A549 (cell line): ENCODE data around the gene CDH4. TPM values are rescaled to one million over a fixed set of nuclear protein-coding genes. Genes with fewer than 3 reads are reported as not detected.

ENCODE experiments used
- ATAC-seq, 2 experiments: fragments of 200-7000 bp in 1 of 2; fragments of >200 bp in 1 of 2; cut with Nextera tagmentation in 1 of 2; cut with Tn5 transposase in 1 of 2; 3 replicates each; pipeline versions ENCODE4 v1.8.0 to v1.9.1; 2018 to 2020; ENCODE audit warnings: mild to moderate bottlenecking in 1 of 2, moderate library complexity in 1 of 2
- CTCF ChIA-PET: fragments of 300-600 bp; sonication (Branson Sonifier 250); formaldehyde crosslinking; extraction: SDS; loops from one replicate; lab custom pipeline; 2021; ENCODE audit warnings: antibody characterized with exemption, inconsistent platforms; lab: Yijun Ruan, JAX
- POLR2A ChIA-PET: fragments of 350-600 bp; formaldehyde crosslinking; extraction: SDS; loops from one replicate; lab custom pipeline; 2021; ENCODE audit warnings: antibody characterized with exemption, inconsistent platforms; lab: Yijun Ruan, JAX
- DNase-seq, 2 experiments: peaks; one replicate each; pipeline versions ENCODE4 v3.0.0 to v3.0.0-alpha.2; 2011 to 2016; ENCODE audit warnings: low read depth in 1 of 2, low spot score in 1 of 2
- FAIRE-seq: peaks from 2 replicates; lab custom pipeline; 2011; peaks lifted over from hg19 to GRCh38; lab: Jason Lieb, UNC
- H3K27ac ChIP-seq, 2 experiments: fragments of >200 bp; sonication (Bioruptor Twin); formaldehyde crosslinking; 3 replicates each; pipeline ENCODE4 v1.5.1; 2016 to 2017
- H3K4me1 ChIP-seq: fragments of >200 bp; sonication (Bioruptor Twin); formaldehyde crosslinking; 3 replicates; pipeline ENCODE4 v1.6.1; 2016
- H3K4me2 ChIP-seq: fragments of >200 bp; sonication (Bioruptor Twin); formaldehyde crosslinking; 3 replicates; pipeline ENCODE4 v1.6.1; 2016
- H3K4me3 ChIP-seq: fragments of >200 bp; sonication (Bioruptor Twin); formaldehyde crosslinking; 3 replicates; pipeline ENCODE4 v1.5.1; 2016
- H3K9me3 ChIP-seq: fragments of >200 bp; sonication (Bioruptor Twin); formaldehyde crosslinking; 3 replicates; pipeline ENCODE4 v1.6.1; 2016
- BHLHE40 ChIP-seq: IDR thresholded peaks from 2 replicates; pipeline ENCODE4 v1.6.1; 2012; ENCODE audit warnings: low read depth, low read length, inconsistent platforms
- CEBPB ChIP-seq, 2 experiments: fragments of >200 bp in 1 of 2; sonication (Bioruptor Twin) in 1 of 2; formaldehyde crosslinking in 1 of 2; IDR thresholded peaks; 2 replicates each; pipeline ENCODE4 v1.6.1; 2012 to 2016
- CHD4 ChIP-seq: fragments of 200-600 bp; sonication (generic); IDR thresholded peaks from 2 replicates; pipeline ENCODE4 v1.6.1; 2016; ENCODE audit warnings: antibody characterized with exemption, mild to moderate bottlenecking, borderline replicate concordance
- E2F6 ChIP-seq: IDR thresholded peaks from 2 replicates; pipeline ENCODE4 v1.6.1; 2012; ENCODE audit warnings: low read depth, borderline replicate concordance
- EHF ChIP-seq: fragments of 250-450 bp; sonication (Bioruptor Pico); IDR thresholded peaks from 2 replicates; pipeline ENCODE4 v1.5.0; 2020; ENCODE audit warnings: mild to moderate bottlenecking
- EHMT2 ChIP-seq: fragments of 200-600 bp; sonication (generic); IDR thresholded peaks from 2 replicates; pipeline ENCODE4 v1.6.1; 2016; ENCODE audit warnings: antibody characterized with exemption, low read depth, mild to moderate bottlenecking, moderate library complexity
- EP300 ChIP-seq, 2 experiments: fragments of >200 bp; sonication (Bioruptor Twin); formaldehyde crosslinking; IDR thresholded peaks; 2 replicates in 1 of 2; 3 replicates in 1 of 2; pipeline ENCODE4 v1.6.1; 2016 to 2017
- ESRRA ChIP-seq: fragments of 150-350 bp; IDR thresholded peaks from 2 replicates; pipeline ENCODE4 v1.6.1; 2014; ENCODE audit warnings: mild to moderate bottlenecking, low read length, borderline replicate concordance
- FOSB ChIP-seq: fragments of 250-450 bp; sonication (Bioruptor Pico); IDR thresholded peaks from 2 replicates; pipeline ENCODE4 v1.5.0; 2020; ENCODE audit warnings: mild to moderate bottlenecking, moderate library complexity
- FOSL2 ChIP-seq, 2 experiments: fragments of 450-650 bp in 1 of 2; fragments of >200 bp in 1 of 2; sonication (Bioruptor Twin) in 1 of 2; formaldehyde crosslinking; IDR thresholded peaks; 2 replicates each; pipeline versions ENCODE4 v1.5.0 to v1.6.1; 2016 to 2020; ENCODE audit warnings: mild to moderate bottlenecking in 1 of 2, moderate library complexity in 1 of 2
- HOXA7 ChIP-seq: fragments of 250-450 bp; sonication (Bioruptor Pico); IDR thresholded peaks from 2 replicates; pipeline ENCODE4 v1.5.0; 2020; ENCODE audit warnings: mild to moderate bottlenecking, moderate library complexity
- JUN ChIP-seq, 2 experiments: fragments of >200 bp; sonication (Bioruptor Twin); formaldehyde crosslinking; IDR thresholded peaks; 2 replicates in 1 of 2; 3 replicates in 1 of 2; pipeline ENCODE4 v1.6.1; 2016 to 2017
- JUNB ChIP-seq: fragments of >200 bp; sonication (Bioruptor Twin); formaldehyde crosslinking; IDR thresholded peaks from 2 replicates; pipeline ENCODE4 v1.6.1; 2016
- KDM5A ChIP-seq: fragments of 200-600 bp; sonication (generic); IDR thresholded peaks from 2 replicates; pipeline ENCODE4 v1.6.1; 2016; ENCODE audit warnings: antibody characterized with exemption, mild to moderate bottlenecking
- MAFK ChIP-seq: fragments of 450-650 bp; IDR thresholded peaks from 2 replicates; pipeline ENCODE4 v1.6.1; 2014; ENCODE audit not compliant: partially characterized antibody
- MAZ ChIP-seq: fragments of 150-350 bp; IDR thresholded peaks from 2 replicates; pipeline ENCODE4 v1.6.1; 2014; ENCODE audit warnings: antibody characterized with exemption, low read depth, low read length, borderline replicate concordance
- MYC ChIP-seq: IDR thresholded peaks from 2 replicates; pipeline ENCODE4 v1.6.1; 2012; ENCODE audit warnings: mild to moderate bottlenecking, inconsistent platforms, low read length, improper control_type of control experiment, borderline replicate concordance
- NFE2L2 ChIP-seq: fragments of 150-350 bp; conservative IDR thresholded peaks from 2 replicates; pipeline ENCODE4 v1.6.1; 2014; ENCODE audit warnings: low read length
- PHF8 ChIP-seq: fragments of 200-600 bp; sonication (generic); IDR thresholded peaks from 2 replicates; pipeline ENCODE4 v1.6.1; 2016; ENCODE audit warnings: low read depth, mild to moderate bottlenecking, antibody characterized with exemption, moderate library complexity, borderline replicate concordance
- POLR2A ChIP-seq: IDR thresholded peaks from 2 replicates; pipeline ENCODE4 v1.6.1; 2012; ENCODE audit warnings: mild to moderate bottlenecking, low read length
- RAD21 ChIP-seq, 2 experiments: fragments of >200 bp in 1 of 2; sonication (Bioruptor Twin) in 1 of 2; formaldehyde crosslinking in 1 of 2; IDR thresholded peaks in 1 of 2; conservative IDR thresholded peaks in 1 of 2; 2 replicates in 1 of 2; 3 replicates in 1 of 2; pipeline ENCODE4 v1.6.1; 2012 to 2018; ENCODE audit warnings: inconsistent platforms in 1 of 2
- RARB ChIP-seq: fragments of 250-450 bp; sonication (Bioruptor Pico); IDR thresholded peaks from 2 replicates; pipeline ENCODE4 v1.8.0; 2021; ENCODE audit warnings: mild to moderate bottlenecking, moderate library complexity
- RNF2 ChIP-seq: fragments of 200-600 bp; sonication (generic); IDR thresholded peaks from 2 replicates; pipeline ENCODE4 v1.6.1; 2016; ENCODE audit warnings: low read depth, mild to moderate bottlenecking, antibody characterized with exemption, moderate library complexity, borderline replicate concordance
- SREBF2 ChIP-seq: fragments of 450-650 bp; IDR thresholded peaks from 2 replicates; pipeline ENCODE4 v1.6.1; 2014; ENCODE audit warnings: mild to moderate bottlenecking, moderate library complexity
- TFCP2L1 ChIP-seq: fragments of 250-450 bp; sonication (Bioruptor Pico); IDR thresholded peaks from 2 replicates; pipeline ENCODE4 v1.5.0; 2021; ENCODE audit warnings: mild to moderate bottlenecking
- TP53 ChIP-seq: fragments of 250-450 bp; sonication (Bioruptor Pico); IDR thresholded peaks from 2 replicates; pipeline ENCODE4 v1.5.0; 2021; ENCODE audit warnings: mild to moderate bottlenecking, moderate library complexity
- ZSCAN20 ChIP-seq: fragments of 250-450 bp; sonication (Bioruptor Pico); IDR thresholded peaks from 2 replicates; pipeline ENCODE4 v1.8.0; 2022; ENCODE audit warnings: mild to moderate bottlenecking, moderate library complexity
- WGBS: methylation state at CpG from one replicate; pipeline ENCODE4 v1.1.6; 2017; ENCODE audit errors: missing lambda C conversion rate; 5-methylcytosine and 5-hydroxymethylcytosine counted together
- polyA plus RNA-seq, 4 experiments: library from polyadenylated mRNA; depleted of rRNA in 3 of 4; stranded (reverse); fragments of >200 nt; fragmentation: RNase III in 1 of 4; extraction: RNeasy Plus Mini Kit Qiagen cat#74134 plus additional on column Dnase treatment in 1 of 4; gene quantifications; 2 replicates in 3 of 4; 3 replicates in 1 of 4; pipeline ENCODE4 v1.2.3, GENCODE V29; 2011 to 2017
- TF ChIP-seq, protein P1 (sequence below): fragments of >200 bp; sonication (Bioruptor Twin); formaldehyde crosslinking; IDR thresholded peaks from 2 replicates; pipeline ENCODE4 v1.6.1; 2016
- TF ChIP-seq, protein P2 (sequence below): fragments of 450-650 bp; IDR thresholded peaks from 2 replicates; pipeline ENCODE4 v1.6.1; 2014; ENCODE audit warnings: antibody characterized with exemption
- TF ChIP-seq, protein P3 (sequence below): fragments of 250-450 bp; sonication (Bioruptor Pico); IDR thresholded peaks from 2 replicates; pipeline ENCODE4 v1.5.0; 2020; ENCODE audit warnings: low read depth, mild to moderate bottlenecking, moderate library complexity

CDH4 gene
- polyA plus RNA-seq, 2 of the 4 experiments (the other 2 are of a cell fraction) = 3.4 to 10.3 TPM

GRCh38 chr20:61677928-61678327 is 425.9 kb downstream of the CDH4 start:
- TF ChIP-seq PHF8 (no peak), HOXA7 (CRISPR knock-in tag) (no peak), FOSL2 (IDR thresholded peaks at IDR 0.05) (no peak), FOSL2 (CRISPR knock-in tag; IDR thresholded peaks at IDR 0.05) (no peak), RNF2 (no peak), E2F6 (no peak), MAZ (no peak)
- TF ChIP-seq, protein P1, sequence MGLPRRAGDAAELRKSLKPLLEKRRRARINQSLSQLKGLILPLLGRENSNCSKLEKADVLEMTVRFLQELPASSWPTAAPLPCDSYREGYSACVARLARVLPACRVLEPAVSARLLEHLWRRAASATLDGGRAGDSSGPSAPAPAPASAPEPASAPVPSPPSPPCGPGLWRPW = no peak
- TF ChIP-seq, protein P2, sequence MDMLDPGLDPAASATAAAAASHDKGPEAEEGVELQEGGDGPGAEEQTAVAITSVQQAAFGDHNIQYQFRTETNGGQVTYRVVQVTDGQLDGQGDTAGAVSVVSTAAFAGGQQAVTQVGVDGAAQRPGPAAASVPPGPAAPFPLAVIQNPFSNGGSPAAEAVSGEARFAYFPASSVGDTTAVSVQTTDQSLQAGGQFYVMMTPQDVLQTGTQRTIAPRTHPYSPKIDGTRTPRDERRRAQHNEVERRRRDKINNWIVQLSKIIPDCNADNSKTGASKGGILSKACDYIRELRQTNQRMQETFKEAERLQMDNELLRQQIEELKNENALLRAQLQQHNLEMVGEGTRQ = no peak
- no peak overlapping the region for H3K27ac ChIP-seq
- DNase-seq (no peak), FAIRE-seq (no peak), ATAC-seq (no peak)
- H3K4me1 ChIP-seq = no peaks in the 10 kb centered on the region
- no peaks in the 10 kb centered on the region for H3K9me3 ChIP-seq
- ChIA-PET POLR2A (no interaction called here), CTCF (no interaction called here)
- H3K4me3 ChIP-seq = no peak overlapping the region
- 68% methylated on average over 2 of the region's 2 CpGs for WGBS
- no peak overlapping the region for H3K4me2 ChIP-seq

DNA sequence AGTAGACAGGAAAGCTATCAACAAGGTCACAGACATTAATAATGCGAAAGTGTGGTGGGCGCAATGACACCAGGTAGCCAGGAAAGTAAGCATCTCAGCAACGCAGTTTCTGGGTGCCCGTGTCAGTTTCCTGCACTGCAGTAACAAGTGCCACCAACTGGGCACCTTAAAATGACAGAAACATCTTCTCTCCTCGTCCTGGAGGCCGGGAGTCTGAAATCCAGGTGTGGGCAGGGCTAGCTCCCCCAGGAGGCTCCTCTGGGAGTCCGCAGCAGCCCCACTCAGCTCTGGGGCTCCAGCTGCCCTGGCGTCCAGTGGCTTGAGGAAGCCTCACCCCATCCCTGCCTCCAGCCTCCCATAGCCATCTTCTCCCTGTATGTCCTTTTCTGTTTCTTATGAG is 426.4 kb downstream of the CDH4 start:
- no peak for ATAC-seq
- no peak overlapping the region for H3K4me2 ChIP-seq
- no peaks in the 10 kb centered on the region for H3K4me1 ChIP-seq
- no peaks in the 10 kb centered on the region for H3K9me3 ChIP-seq
- TF ChIP-seq NFE2L2 = no peak
- no peak for TF ChIP-seq TFCP2L1
- no peak for TF ChIP-seq RAD21 (conservative IDR thresholded peaks at IDR 0.05 in 1 of 2, IDR thresholded peaks at IDR 0.05 in 1 of 2)
- TF ChIP-seq MAFK = no peak
- TF ChIP-seq RNF2 = no peak
- TF ChIP-seq EP300 (IDR thresholded peaks at IDR 0.05) = no peak
- TF ChIP-seq CEBPB (IDR thresholded peaks at IDR 0.05) = no peak
- TF ChIP-seq RARB (CRISPR knock-in tag) = no peak
- no peak for TF ChIP-seq MYC
- TF ChIP-seq TP53 (CRISPR knock-in tag) = no peak
- no peak for DNase-seq
- 54% methylated on average over 8 of the region's 8 CpGs for WGBS
- ChIA-PET CTCF (no interaction called here), POLR2A (no interaction called here)
- no peak for FAIRE-seq
- H3K27ac ChIP-seq = no peak overlapping the region
- no peak overlapping the region for H3K4me3 ChIP-seq

GRCh38 chr20:61679473-61679872 is 427.4 kb downstream of the CDH4 start:
- FAIRE-seq = no peak
- POLR2A ChIA-PET = no interaction called here

DNA sequence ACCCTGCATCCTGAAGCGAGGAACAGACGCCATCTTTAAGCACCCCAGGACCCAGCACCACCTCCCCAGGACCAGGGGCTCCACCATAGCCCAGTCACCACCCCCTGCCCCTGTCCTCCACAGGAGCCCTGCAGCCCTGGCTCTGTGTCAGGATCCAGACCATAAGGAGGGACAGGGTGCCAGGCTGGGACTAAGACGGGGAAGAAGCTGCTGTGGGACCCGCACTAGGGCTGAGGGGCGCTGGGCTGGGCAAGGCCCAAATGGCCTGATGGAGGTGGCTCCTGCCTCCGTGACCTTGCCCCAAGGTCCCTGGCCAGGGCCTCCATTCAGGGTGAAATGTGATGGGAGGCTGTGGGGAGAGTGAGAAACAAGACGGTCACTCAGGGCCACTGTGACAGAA is 428.0 kb downstream of the CDH4 start:
- ATAC-seq (no peak), DNase-seq (no peak), FAIRE-seq (no peak)
- 82% methylated on average over 7 of the region's 7 CpGs for WGBS
- TF ChIP-seq EHF (CRISPR knock-in tag) = no peak
- TF ChIP-seq, protein P1 = no peak
- no peak for TF ChIP-seq NFE2L2
- TF ChIP-seq JUN (IDR thresholded peaks at IDR 0.05) = no peak
- no peak for TF ChIP-seq SREBF2
- TF ChIP-seq, protein P2 = no peak
- no peak for TF ChIP-seq ESRRA
- TF ChIP-seq PHF8 = no peak
- no peak for TF ChIP-seq EHMT2
- TF ChIP-seq, protein P3, sequence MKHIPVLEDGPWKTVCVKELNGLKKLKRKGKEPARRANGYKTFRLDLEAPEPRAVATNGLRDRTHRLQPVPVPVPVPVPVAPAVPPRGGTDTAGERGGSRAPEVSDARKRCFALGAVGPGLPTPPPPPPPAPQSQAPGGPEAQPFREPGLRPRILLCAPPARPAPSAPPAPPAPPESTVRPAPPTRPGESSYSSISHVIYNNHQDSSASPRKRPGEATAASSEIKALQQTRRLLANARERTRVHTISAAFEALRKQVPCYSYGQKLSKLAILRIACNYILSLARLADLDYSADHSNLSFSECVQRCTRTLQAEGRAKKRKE (CRISPR knock-in tag) = no peak
- TF ChIP-seq CHD4 = no peak
- no peak for TF ChIP-seq E2F6
- TF ChIP-seq RARB (CRISPR knock-in tag) = no peak
- Histone ChIP-seq H3K27ac (no peak overlapping the region), H3K4me1 (no peaks in the 10 kb centered on the region), H3K4me3 (no peak overlapping the region), H3K9me3 (no peaks in the 10 kb centered on the region), H3K4me2 (no peak overlapping the region)
- POLR2A ChIA-PET = no interaction called here
- CTCF ChIA-PET = interaction anchor here (1.0 to 1.1 kb wide), 2 partner anchors 18 to 34 kb away, joined by 3 to 4 read pairs; no protein-coding TSS in a partner anchor

More at GRCh38 chr20:61679473-61679872, 427.4 kb downstream of the CDH4 start:
- CTCF ChIA-PET = no interaction called here
- no peak for ATAC-seq
- TF ChIP-seq ZSCAN20 (CRISPR knock-in tag) (no peak), FOSB (CRISPR knock-in tag) (no peak), POLR2A (no peak), JUNB (no peak), KDM5A (no peak), BHLHE40 (no peak)
- TF ChIP-seq, all 56 proteins: peak for 0
- no peaks in the 10 kb centered on the region for H3K4me1 ChIP-seq
- H3K4me3 ChIP-seq = no peak overlapping the region
- DNase-seq = no peak
- H3K27ac ChIP-seq = no peak overlapping the region
- H3K9me3 ChIP-seq = no peaks in the 10 kb centered on the region
- no peak overlapping the region for H3K4me2 ChIP-seq
- WGBS = 61% methylated on average over 7 of the region's 10 CpGs
